Activated CD4-positive, CD25-positive, alpha-beta regulatory T cell treated with anti-CD3 and anti-CD28 coated beads, Interleukin-2, amount 50 U/mL, for 72 hours (primary cell): ENCODE data around the gene PAGE4.

ENCODE experiments used
- DNase-seq: peaks from one replicate; pipeline ENCODE4 v3.0.0; 2021

Gene PAGE4, protein sequence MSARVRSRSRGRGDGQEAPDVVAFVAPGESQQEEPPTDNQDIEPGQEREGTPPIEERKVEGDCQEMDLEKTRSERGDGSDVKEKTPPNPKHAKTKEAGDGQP

GRCh38 chrX:49829016-49829415 lies at the start of gene PAGE4:
TSS of gene PAGE4 (plus strand) at chrX:49829303. CDS start at chrX:49830429, 1,126 bp downstream.
- no peak for DNase-seq

- DNase-seq, result no peak
These were observed 44.3 kb upstream of the PAGE4 start for GRCh38 chrX:49784747-49785280.

DNA sequence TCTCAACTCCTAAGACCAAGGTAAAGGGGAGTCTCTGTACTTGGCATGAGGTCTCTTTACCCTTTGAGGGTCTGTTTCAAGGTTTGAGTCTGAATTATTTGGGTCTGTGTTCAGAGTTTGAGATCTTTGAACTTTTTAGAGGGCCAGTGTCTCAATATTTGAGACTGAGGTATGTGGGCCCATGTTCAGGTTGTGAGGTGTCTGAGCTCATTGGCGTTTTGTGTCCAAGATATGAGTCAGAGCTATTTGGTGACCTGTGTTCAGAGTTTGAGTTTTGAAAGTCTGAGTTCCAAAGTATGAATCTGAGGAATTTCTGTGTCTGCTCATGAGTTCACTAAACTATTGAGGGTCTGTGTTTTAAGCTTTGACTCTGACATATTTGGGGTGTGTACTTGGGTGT lies 36.7 kb upstream of the PAGE4 start:
- no peak for DNase-seq

DNA sequence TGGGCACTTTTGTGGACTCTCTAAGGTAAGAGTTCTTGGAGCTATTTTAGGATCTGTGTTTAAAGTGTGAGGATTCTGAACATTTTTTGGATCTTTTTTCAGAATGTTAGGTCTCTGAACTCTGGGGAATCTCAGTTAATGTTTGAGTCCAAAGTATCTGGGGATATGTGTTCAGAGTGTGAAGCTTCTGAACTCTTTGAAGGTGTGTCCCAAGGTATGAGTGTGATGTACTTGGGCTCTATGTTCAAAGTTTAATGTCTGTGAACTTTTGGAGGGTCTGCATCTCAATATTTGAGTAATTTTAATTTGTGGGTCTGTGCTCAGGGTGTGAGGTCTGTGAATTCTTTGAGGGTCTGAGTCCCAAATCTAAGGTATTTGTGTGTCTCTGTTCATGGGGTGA lies 35.4 kb upstream of the PAGE4 start:
- DNase-seq, result no peak

DNA sequence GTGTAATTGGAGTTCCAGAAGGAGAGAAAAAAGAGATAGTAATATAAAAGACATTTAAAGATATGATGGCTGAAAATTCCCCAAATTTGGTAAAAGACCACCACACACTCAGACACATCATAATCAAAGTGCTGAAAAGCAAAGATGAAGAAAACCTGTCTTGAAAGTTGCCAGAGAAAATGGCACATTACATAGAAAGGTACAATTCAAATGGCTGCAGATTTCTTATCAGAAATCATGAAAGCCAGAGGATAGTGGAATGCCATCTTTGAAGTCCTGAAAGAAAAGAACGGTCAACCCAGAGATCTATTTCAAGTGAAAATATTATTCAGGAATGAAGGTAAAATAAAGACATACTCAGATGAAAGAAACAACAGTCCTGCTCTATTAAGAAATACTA lies 29.3 kb upstream of the PAGE4 start:
- no peak for DNase-seq

GRCh38 chrX:49809891-49810632 lies 19.0 kb upstream of the PAGE4 start:
- no peak for DNase-seq

DNA sequence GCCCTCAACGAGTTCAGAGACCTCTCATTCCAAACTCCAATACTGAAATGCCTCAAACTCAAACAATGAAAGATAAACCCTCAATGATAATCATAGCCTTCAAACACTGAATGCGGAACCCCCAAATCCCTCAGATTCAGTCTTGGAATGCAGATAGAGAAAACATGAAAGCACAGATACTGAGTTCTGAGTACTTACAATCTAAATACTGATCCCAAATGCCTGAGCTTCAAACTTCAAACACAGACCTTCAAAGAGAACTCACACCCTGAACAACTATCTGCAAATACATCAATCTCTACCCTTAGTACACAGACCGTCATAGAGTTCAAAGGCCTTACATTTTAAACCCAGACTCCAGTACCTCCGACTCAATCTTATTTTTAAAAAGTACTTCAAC lies 16.9 kb upstream of the PAGE4 start:
- no peak for DNase-seq

- DNase-seq, result no peak
These were observed 12.7 kb upstream of the PAGE4 start for GRCh38 chrX:49816435-49816834.

GRCh38 chrX:49838374-49838773 lies 9.3 kb downstream of the PAGE4 start:
- DNase-seq, result no peak

- no peak for DNase-seq
These were observed 11.6 kb downstream of the PAGE4 start for GRCh38 chrX:49840679-49841078.

GRCh38 chrX:49842621-49843020 lies 13.5 kb downstream of the PAGE4 start:
- no peak for DNase-seq

- DNase-seq, result no peak
These were observed 15.5 kb downstream of the PAGE4 start for GRCh38 chrX:49844611-49845010.

GRCh38 chrX:49845701-49846403 lies 16.7 kb downstream of the PAGE4 start:
- no peak for DNase-seq

DNA sequence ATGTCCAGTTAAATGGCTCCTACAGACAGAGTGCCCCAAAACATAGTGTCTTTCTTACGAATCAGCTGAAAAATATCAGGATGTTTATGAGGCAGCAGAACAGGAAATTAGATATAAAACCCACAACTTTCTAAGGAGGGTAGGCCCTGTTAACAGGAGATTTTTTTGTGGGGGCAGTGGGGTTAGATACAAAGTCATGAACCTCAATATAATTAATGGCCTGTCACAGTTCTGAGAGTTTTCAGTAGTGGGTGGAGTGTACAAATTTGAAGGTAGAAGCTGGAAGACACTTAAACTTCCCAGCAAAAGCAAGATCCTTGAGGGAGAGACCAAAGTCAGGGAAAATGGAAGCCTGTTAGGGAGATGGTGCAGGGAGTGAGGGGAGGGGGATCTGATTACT lies 17.4 kb downstream of the PAGE4 start:
- DNase-seq, result no peak

DNA sequence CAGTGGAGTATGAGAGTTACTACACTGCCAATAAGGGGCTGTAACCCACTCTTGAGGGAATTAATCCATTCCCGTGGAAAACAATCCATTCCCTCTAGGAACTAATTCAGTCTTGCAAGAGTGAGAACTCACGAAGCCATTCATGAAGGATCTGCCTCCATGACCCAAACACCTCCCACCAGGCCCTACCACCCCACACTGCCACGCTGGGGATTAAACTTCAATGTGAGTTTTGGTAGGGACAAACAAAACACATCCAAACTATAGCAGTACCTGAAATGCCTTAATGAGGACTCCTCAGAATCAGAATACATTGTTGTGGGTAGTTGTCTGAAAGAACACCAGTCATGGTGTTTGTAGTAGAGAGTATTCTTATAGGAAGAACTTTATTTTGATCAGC lies 19.2 kb downstream of the PAGE4 start:
- no peak for DNase-seq

- no peak for DNase-seq
These were observed 20.9 kb downstream of the PAGE4 start for GRCh38 chrX:49850028-49850427.

GRCh38 chrX:49853661-49854060 lies 24.6 kb downstream of the PAGE4 start:
- no peak for DNase-seq

GRCh38 chrX:49856819-49857218 lies 27.7 kb downstream of the PAGE4 start:
- no peak for DNase-seq

- no peak for DNase-seq
These were observed 29.2 kb downstream of the PAGE4 start for GRCh38 chrX:49858341-49858740.

DNA sequence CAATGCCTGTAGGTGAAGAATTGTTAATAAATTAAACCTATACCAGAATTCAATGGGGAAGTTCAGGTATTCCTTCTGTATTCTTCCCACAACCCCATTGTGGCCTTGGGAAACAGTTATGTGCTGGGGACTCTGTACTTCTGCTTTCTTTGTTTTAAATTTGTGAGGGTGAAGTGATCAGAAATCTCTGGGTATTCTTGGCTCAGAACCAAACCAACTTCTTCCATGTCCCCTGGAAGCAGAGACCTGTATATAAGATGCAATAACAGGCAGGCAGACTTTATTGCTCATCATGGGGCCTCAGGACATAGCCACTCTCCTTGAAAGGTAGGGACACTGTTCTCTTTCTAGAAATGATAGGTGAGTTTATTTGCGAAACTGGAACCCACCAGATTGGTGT lies 30.4 kb downstream of the PAGE4 start:
- no peak for DNase-seq

GRCh38 chrX:49860867-49861535 lies 31.9 kb downstream of the PAGE4 start:
- DNase-seq, result no peak

- DNase-seq, result no peak
These were observed 33.0 kb downstream of the PAGE4 start for GRCh38 chrX:49862093-49862492.

DNA sequence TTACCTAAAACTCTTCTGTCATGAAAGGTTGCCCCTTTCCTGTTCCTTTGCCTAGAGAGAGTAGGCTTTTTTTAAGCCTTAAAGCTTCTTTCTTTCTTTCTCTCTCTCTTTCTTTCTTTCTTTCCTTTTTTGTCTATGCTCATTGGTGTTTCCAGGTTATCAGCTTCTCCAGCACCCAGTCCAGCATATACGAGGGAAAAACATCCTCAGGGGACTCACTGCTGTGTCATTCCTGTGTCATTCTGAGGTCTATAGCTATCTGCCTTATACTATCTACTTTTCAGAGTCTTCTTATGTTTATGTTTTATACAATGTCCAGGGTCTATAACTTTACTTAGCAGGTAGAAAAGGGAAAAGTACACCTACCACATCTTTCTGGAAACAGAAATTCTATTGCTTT lies 39.6 kb downstream of the PAGE4 start:
- DNase-seq, result no peak

- DNase-seq, result no peak
These were observed 47.6 kb downstream of the PAGE4 start for GRCh38 chrX:49876750-49877149.
